ENCODE measurements around the gene PABPC4L.

DNA sequence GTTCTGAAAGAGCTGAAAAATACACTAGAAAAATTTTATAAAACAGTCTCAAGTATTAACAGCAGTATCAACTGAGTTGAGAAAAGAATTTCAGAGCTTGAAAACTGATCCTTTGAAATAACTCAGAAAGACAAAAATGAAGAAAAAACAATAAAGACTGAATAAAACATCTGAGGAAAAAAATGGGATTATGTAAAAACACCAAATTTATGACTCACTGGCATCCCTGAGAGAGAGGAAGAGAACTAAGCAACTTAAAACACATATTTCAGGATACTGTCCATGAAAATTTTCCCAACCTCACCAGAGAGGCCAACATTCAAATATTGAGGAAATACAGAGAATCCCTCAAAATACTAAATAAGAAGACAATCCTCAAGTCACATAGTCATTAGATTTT, 22.9 kb downstream of the PABPC4L start:
- TF ChIP-seq SUZ12 (IDR thresholded peaks at IDR 0.05) (no peak), FOXM1 (IDR thresholded peaks at IDR 0.05; ENCODE audit: borderline replicate concordance) (no peak), HDGF (IDR thresholded peaks at IDR 0.05; ENCODE audit: borderline replicate concordance) (no peak), BHLHE40 (IDR thresholded peaks at IDR 0.05; ENCODE audit: borderline replicate concordance) (no peak), PKNOX1 (IDR thresholded peaks at IDR 0.05) (no peak), FOXA1 (IDR thresholded peaks at IDR 0.05) (no peak), SP1 (IDR thresholded peaks at IDR 0.05) (no peak), NFRKB (IDR thresholded peaks at IDR 0.05) (no peak), CTBP1 (IDR thresholded peaks at IDR 0.05; ENCODE audit: borderline replicate concordance) (no peak), FOXK2 (IDR thresholded peaks at IDR 0.05) (no peak), ZNF384 (IDR thresholded peaks at IDR 0.05) (no peak), ARNT (IDR thresholded peaks at IDR 0.05) (no peak), L3MBTL2 (conservative IDR thresholded peaks at IDR 0.05) (no peak)

All from HEK293T (cell line).